Left renal cortex interstitium (tissue), 4 donors: ENCODE measurements around the gene LGR5. TPM values are rescaled to one million over a fixed set of nuclear protein-coding genes. Genes with fewer than 3 reads are reported as not detected.

Experiments used
- DNase-seq, 4 donors: peaks; one replicate each; pipeline ENCODE4 v3.0.0-alpha.2; 2013; ENCODE audit warnings: low read depth in 4 of 4, low spot score in 2 of 4, missing footprints in 1 of 4
- polyA plus RNA-seq, 4 donors: library from polyadenylated mRNA; unstranded; fragments of 120-200 nt; gene quantifications; one replicate each; pipeline ENCODE4 v1.2.1, GENCODE V29; 2013; ENCODE audit not compliant: insufficient read length in 4 of 4

LGR5 gene
- polyA plus RNA-seq, 4 donors, result 13.2 to 22.0 (median 17.9) TPM

- no peak for DNase-seq
These were observed 782 bp upstream of the LGR5 start for GRCh38 chr12:71438670-71439361.

GRCh38 chr12:71439362-71439612 lies 311 bp upstream of the LGR5 start:
- DNase-seq, result no peak

DNA sequence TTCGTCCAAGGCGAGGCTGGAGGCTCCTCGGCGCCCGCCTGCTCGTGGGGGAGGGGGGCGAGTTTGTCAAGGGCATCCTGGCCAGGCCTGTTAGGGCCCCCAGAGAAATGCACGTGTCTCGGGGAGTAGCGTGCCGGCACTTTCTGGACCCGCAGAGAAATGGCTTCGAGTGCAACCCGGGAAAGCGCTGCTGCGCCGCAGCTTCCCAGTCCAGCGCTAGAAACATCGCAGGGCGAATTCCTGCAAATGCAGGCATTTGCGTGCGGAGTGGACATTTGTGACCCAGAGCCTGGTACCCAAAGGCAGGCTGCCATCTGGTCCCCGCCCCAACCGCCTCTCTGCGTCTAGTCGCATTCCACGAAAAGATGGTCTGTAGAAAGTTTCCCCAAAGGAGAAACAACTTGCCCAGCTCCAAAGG lies 756 bp downstream of the LGR5 start:
- DNase-seq, result no peak

- no peak for DNase-seq
These were observed 1.5 kb downstream of the LGR5 start for GRCh38 chr12:71440763-71441748.

GRCh38 chr12:71441836-71442566 lies 2.4 kb downstream of the LGR5 start:
- DNase-seq, result no peak

- no peak for DNase-seq
These were observed 3.0 kb downstream of the LGR5 start for GRCh38 chr12:71442567-71442931.

GRCh38 chr12:71445071-71445470 lies 5.5 kb downstream of the LGR5 start:
- no peak for DNase-seq

DNA sequence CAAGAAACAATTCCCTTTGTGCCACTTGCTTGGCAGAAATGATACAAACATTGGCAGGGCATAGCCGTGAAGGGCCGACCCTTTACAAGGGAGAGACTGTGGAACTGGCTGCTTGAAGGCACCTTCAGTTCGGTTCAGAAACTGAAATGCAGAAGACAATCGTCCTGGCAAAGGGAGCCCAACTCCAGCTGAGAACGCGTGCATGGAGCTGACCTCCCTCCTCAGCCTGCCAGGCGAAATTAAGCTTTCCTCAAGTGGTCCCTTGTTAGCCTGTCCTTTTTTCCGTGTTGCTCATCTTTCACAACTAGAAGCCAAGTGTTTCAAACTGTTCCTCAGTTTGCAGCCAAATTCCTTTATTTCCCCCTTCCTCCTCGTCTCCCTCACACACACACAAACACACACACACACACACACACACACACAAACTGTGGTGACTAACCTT lies 8.1 kb downstream of the LGR5 start:
- DNase-seq, result no peak

DNA sequence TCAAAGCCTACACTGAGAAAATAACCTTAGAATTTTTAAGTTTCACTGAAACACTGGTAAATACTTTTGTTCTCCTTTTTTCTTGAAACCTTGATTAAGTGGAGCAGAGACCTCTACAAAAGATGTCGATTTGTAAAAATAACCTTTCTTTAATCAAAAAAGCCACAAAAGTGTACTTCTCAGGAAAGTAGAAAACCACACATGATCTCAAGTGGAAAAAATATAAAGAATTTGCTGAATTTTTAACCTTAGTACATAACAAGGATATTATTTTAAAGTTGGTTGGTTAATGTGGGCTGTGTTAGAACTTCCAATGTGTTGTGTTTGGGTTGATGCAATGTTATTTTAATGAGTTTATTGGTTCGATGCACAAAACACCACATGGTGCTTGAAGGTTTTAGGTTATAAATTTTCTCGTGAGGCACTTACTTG lies 8.6 kb downstream of the LGR5 start:
- DNase-seq, result no peak

GRCh38 chr12:71449373-71450070 lies 9.9 kb downstream of the LGR5 start:
- no peak for DNase-seq

GRCh38 chr12:71452006-71452405 lies 12.4 kb downstream of the LGR5 start:
- DNase-seq, result no peak

GRCh38 chr12:71455028-71455737 lies 15.6 kb downstream of the LGR5 start:
- DNase-seq, result no peak

- DNase-seq, result no peak
These were observed 16.7 kb downstream of the LGR5 start for GRCh38 chr12:71456316-71456715.

- DNase-seq, result no peak
These were observed 17.4 kb downstream of the LGR5 start for GRCh38 chr12:71456990-71457389.

DNA sequence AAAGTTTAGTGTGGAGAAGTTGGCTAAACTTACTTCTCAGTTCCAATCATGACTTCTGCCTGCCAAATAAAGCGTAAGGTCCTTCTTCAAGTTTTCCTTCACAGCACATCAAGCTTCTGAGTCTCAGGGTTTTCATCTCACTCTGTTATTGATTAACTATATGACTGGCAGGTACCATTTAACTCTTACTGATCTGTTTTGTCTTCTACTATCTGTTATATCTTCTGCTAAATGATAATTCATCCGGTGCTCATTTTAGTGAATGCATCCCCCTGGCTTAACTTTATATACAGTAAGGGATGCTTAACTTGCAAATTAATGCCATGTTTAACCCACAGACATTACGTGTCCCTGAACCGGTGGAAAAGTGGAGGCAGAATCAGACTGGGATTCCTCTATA lies 20.7 kb downstream of the LGR5 start:
- no peak for DNase-seq

DNA sequence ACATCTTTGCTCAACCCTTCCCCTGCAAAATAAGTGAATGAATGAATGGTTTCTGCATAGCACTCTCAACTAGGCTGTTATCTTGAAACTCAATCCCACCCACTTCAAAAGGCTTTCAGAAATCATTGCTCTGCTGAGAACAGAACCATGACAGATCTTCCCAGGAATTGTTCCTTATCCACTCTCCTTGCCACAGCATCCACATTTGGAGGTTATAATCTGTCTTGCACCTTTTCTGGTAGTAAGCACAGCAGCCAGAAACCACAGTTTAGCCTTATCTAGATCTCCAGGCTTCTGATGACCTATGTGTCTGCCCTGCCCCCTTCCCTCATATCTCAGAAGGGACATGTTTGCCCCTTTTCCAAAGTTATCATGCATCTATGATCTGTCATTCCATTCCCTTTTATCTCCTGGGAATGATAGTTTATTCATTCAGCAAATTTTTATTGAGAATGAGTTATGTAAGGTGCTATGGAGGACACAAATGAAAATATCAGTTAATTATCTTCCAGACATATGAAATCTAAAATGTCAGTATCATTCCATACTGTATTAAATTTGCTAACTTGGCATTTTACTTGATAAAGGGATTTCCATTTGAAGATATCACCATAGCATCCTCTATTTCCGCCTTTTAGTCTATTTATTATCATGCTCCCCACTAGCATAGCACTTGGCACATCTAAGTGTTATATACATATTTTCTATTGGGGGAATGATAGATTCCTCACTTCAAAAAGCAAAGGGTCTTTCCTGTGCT lies 21.4 kb downstream of the LGR5 start:
- no peak for DNase-seq

- DNase-seq, result no peak
These were observed 22.3 kb downstream of the LGR5 start for GRCh38 chr12:71461787-71462328.

- no peak for DNase-seq
These were observed 26.2 kb downstream of the LGR5 start for GRCh38 chr12:71465796-71466195.

DNA sequence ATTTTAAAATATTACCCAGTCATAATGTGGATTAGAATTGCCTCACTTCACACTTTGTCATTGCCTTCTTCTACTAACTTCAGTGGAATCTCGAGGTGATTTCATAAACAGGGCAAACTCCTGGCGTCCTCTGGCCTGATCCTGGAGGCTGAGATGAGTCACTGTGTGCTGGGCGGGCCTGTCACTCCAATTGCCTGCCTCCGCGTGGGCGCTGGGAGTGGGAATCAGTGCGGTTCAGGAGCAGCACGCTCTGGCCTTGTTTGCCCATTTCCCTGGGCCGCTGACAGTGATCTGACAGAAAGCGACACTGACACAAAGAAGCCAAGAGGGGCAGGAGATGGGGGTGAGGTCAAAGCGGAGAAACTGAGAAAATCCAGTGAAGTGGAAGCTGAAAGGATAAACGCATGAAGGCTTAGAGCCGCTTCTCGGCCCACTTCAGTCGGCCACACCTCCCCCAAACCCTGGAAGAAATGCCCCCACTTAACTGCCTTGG lies 29.7 kb downstream of the LGR5 start:
- no peak for DNase-seq
